GM23248 (cell line): ENCODE data around the gene AFAP1L1. TPM values are rescaled to one million over a fixed set of nuclear protein-coding genes. Genes with fewer than 3 reads are reported as not detected.

Experiments used
- DNase-seq: peaks from one replicate; pipeline ENCODE4 v3.0.0-alpha.2; 2015
- H2AFZ ChIP-seq: fragments of 200-600 bp; sonication (generic); 2 replicates; pipeline ENCODE4 v1.6.1; 2016; ENCODE audit warnings: antibody characterized with exemption
- H3F3A ChIP-seq: fragments of 200-600 bp; sonication (generic); 2 replicates; pipeline ENCODE4 v1.6.1; 2016; ENCODE audit warnings: mild to moderate bottlenecking, antibody characterized with exemption, mixed run types; ENCODE audit not compliant: insufficient read depth
- H3K27ac ChIP-seq: fragments of 200-600 bp; sonication (generic); 2 replicates; pipeline ENCODE4 v1.5.1; 2016; ENCODE audit warnings: mild to moderate bottlenecking
- H3K27me3 ChIP-seq: fragments of 200-600 bp; sonication (generic); replicated peaks from 2 replicates; pipeline ENCODE4 v1.6.1; 2016; ENCODE audit warnings: mild to moderate bottlenecking; ENCODE audit not compliant: insufficient read depth
- H3K36me3 ChIP-seq: fragments of 200-600 bp; sonication (generic); 2 replicates; pipeline ENCODE4 v1.6.1; 2016; ENCODE audit warnings: low read depth, mild to moderate bottlenecking
- H3K4me1 ChIP-seq: fragments of 200-600 bp; sonication (generic); 2 replicates; pipeline ENCODE4 v1.6.1; 2016; ENCODE audit warnings: mild to moderate bottlenecking; ENCODE audit not compliant: insufficient read depth
- H3K4me2 ChIP-seq: fragments of 200-600 bp; sonication (generic); one replicate; pipeline ENCODE4 v1.6.1; 2016; ENCODE audit warnings: mild to moderate bottlenecking; ENCODE audit not compliant: unreplicated experiment
- H3K4me3 ChIP-seq: fragments of 200-600 bp; sonication (generic); 2 replicates; pipeline ENCODE4 v1.5.1; 2016; ENCODE audit warnings: mild to moderate bottlenecking
- H3K79me2 ChIP-seq: fragments of 200-600 bp; sonication (generic); 2 replicates; pipeline ENCODE4 v1.6.1; 2016; ENCODE audit warnings: mild to moderate bottlenecking; ENCODE audit not compliant: insufficient read depth
- H3K9ac ChIP-seq: fragments of 200-600 bp; sonication (generic); 2 replicates; pipeline ENCODE4 v1.6.1; 2016; ENCODE audit warnings: mild to moderate bottlenecking
- H3K9me2 ChIP-seq: fragments of 200-600 bp; sonication (generic); 2 replicates; pipeline ENCODE4 v1.6.1; 2016; ENCODE audit warnings: mixed run types, mild to moderate bottlenecking, moderate library complexity; ENCODE audit not compliant: insufficient read depth
- H3K9me3 ChIP-seq: fragments of 200-600 bp; sonication (generic); one replicate; pipeline ENCODE4 v1.6.1; 2017; ENCODE audit warnings: low read depth
- H4K20me1 ChIP-seq: fragments of 200-600 bp; sonication (generic); 2 replicates; pipeline ENCODE4 v1.6.0; 2016; ENCODE audit not compliant: insufficient read depth
- EZH2 ChIP-seq: fragments of 200-600 bp; sonication (generic); IDR thresholded peaks from 2 replicates; pipeline ENCODE4 v1.6.1; 2018; ENCODE audit warnings: antibody characterized with exemption, mild to moderate bottlenecking; ENCODE audit not compliant: insufficient read depth, poor library complexity, severe bottlenecking
- EZH2phosphoT487 ChIP-seq: fragments of 200-600 bp; sonication (generic); IDR thresholded peaks from 2 replicates; pipeline ENCODE4 v1.6.1; 2018; ENCODE audit warnings: antibody characterized with exemption, moderate library complexity, mild to moderate bottlenecking, low read depth; ENCODE audit not compliant: insufficient read depth
- WGBS, 2 experiments: methylation state at CpG; one replicate each; pipeline ENCODE4 v1.1.6; 2015 to 2017; ENCODE audit warnings: low lambda C conversion rate in 2 of 2, low coverage in 1 of 2; ENCODE audit errors: missing lambda C conversion rate in 2 of 2; 5-methylcytosine and 5-hydroxymethylcytosine counted together
- in situ Hi-C: fragments of 300-500 bp; cut with MboI; formaldehyde crosslinking; loops from 2 replicates; pipeline ENCODE4 v1.15.0; 2020
- polyA plus RNA-seq: library from polyadenylated mRNA; unstranded; fragments of >200 nt; fragmentation: Nextera tagmentation; extraction: Ambion mirVana; gene quantifications from 2 replicates; pipeline ENCODE4 v1.2.1, GENCODE V29; 2016
- total RNA-seq: library from RNA; depleted of rRNA; stranded (reverse); fragments of >200 nt; shearing (Covaris generic); gene quantifications from 2 replicates; pipeline ENCODE4 v1.2.3, GENCODE V29; 2014

Gene AFAP1L1
- total and polyA plus RNA-seq, 2 experiments from 2014 or later: 0.76 to 1.3 TPM

- Histone ChIP-seq H4K20me1 (no peaks in the 10 kb centered on the region), H3K9ac (no peak overlapping the region), H3K79me2 (no peaks in the 10 kb centered on the region), H3K9me2 (no peaks in the 10 kb centered on the region), H2AFZ (no peak overlapping the region), H3K4me3 (no peak overlapping the region), H3F3A (peaks cover 10% of the 10 kb centered on the region), H3K4me2 (peak overlapping the region; percentile 71), H3K27me3 (no peaks in the 10 kb centered on the region), H3K9me3 (no peaks in the 10 kb centered on the region), H3K36me3 (no peaks in the 10 kb centered on the region), H3K27ac (no peak overlapping the region), H3K4me1 (peaks cover 15% of the 10 kb centered on the region)
- DNase-seq: no peak
- 57 to 67% methylated on average over 1 of the region's 1 CpG for WGBS, 2 experiments
- no peak for TF ChIP-seq EZH2phosphoT487
- no peak for TF ChIP-seq EZH2
- in situ Hi-C loops: no loop called here
Observed at GRCh38 chr5:149285153-149285552, 13.5 kb downstream of the AFAP1L1 start.

GRCh38 chr5:149288436-149288835 lies 16.8 kb downstream of the AFAP1L1 start:
- H4K20me1 ChIP-seq: no peaks in the 10 kb centered on the region
- no peaks in the 10 kb centered on the region for H3K79me2 ChIP-seq
- H3K36me3 ChIP-seq: no peaks in the 10 kb centered on the region
- H3K4me1 ChIP-seq: peaks cover 15% of the 10 kb centered on the region
- H3K9me3 ChIP-seq: no peaks in the 10 kb centered on the region
- no peak overlapping the region for H3K9ac ChIP-seq
- 85 to 86% methylated on average over 8 of the region's 8 CpGs for WGBS, 2 experiments
- no peak overlapping the region for H3K4me3 ChIP-seq
- no peak overlapping the region for H3K27ac ChIP-seq
- no peak overlapping the region for H2AFZ ChIP-seq
- no peak overlapping the region for H3K4me2 ChIP-seq
- no peak for DNase-seq
- in situ Hi-C loops: no loop called here
- no peaks in the 10 kb centered on the region for H3K9me2 ChIP-seq
- H3K27me3 ChIP-seq: no peaks in the 10 kb centered on the region
- peaks cover 10% of the 10 kb centered on the region for H3F3A ChIP-seq
- TF ChIP-seq EZH2phosphoT487 (no peak), EZH2 (no peak)

DNA sequence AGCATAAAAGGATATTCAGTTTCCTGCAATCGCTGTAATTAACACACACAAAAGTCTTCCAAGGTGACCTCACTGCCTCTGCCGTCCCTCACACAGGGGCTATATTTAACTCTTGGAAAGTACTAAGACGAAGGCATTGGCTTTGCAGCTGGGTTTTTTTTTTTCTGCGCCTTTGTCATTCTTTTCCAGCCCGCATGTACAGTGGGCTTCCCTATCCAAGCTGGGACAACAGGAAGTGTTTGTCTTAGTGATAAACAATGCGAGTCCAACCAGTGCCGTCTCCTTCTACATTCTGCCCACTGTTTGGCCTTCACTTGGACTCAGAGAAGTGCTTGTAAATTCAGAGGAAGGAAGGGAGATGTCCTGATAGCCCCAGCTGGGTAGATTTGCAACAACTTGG lies 17.6 kb downstream of the AFAP1L1 start:
- 32 to 43% methylated on average over 6 to 7 of the region's 7 CpGs for WGBS, 2 experiments
- Histone ChIP-seq H3K27ac (no peak overlapping the region), H3K9me3 (no peaks in the 10 kb centered on the region), H3F3A (peaks cover 6% of the 10 kb centered on the region), H3K4me2 (no peak overlapping the region), H3K4me3 (no peak overlapping the region), H3K27me3 (peaks cover 5% of the 10 kb centered on the region; the same call in 1 of the 2 replicates), H3K9ac (no peak overlapping the region), H3K36me3 (no peaks in the 10 kb centered on the region), H3K79me2 (no peaks in the 10 kb centered on the region), H4K20me1 (no peaks in the 10 kb centered on the region), H3K4me1 (peaks cover 8% of the 10 kb centered on the region), H3K9me2 (no peaks in the 10 kb centered on the region), H2AFZ (no peak overlapping the region)
- TF ChIP-seq EZH2phosphoT487 (no peak), EZH2 (no peak)
- in situ Hi-C loops: no loop called here
- no peak for DNase-seq

GRCh38 chr5:149294872-149295829 lies 23.5 kb downstream of the AFAP1L1 start:
- no peaks in the 10 kb centered on the region for H3F3A ChIP-seq
- no peaks in the 10 kb centered on the region for H4K20me1 ChIP-seq
- no peaks in the 10 kb centered on the region for H3K79me2 ChIP-seq
- in situ Hi-C loops: no loop called here
- no peak overlapping the region for H3K27ac ChIP-seq
- DNase-seq: no peak
- H3K9me3 ChIP-seq: no peaks in the 10 kb centered on the region
- TF ChIP-seq EZH2: no peak
- no peak for TF ChIP-seq EZH2phosphoT487
- no peaks in the 10 kb centered on the region for H3K36me3 ChIP-seq
- H3K4me3 ChIP-seq: no peak overlapping the region
- H3K4me1 ChIP-seq: no peaks in the 10 kb centered on the region
- H3K4me2 ChIP-seq: no peak overlapping the region
- H3K9ac ChIP-seq: no peak overlapping the region
- 62 to 63% methylated on average over 10 of the region's 10 CpGs for WGBS, 2 experiments
- H3K27me3 ChIP-seq: peaks cover 5% of the 10 kb centered on the region; the same call in 1 of the 2 replicates
- no peak overlapping the region for H2AFZ ChIP-seq
- H3K9me2 ChIP-seq: no peaks in the 10 kb centered on the region
